Neural crest cell (in vitro differentiated cells): ENCODE results near the gene AGBL1. TPM values are rescaled to one million over a fixed set of nuclear protein-coding genes. Genes with fewer than 3 reads are reported as not detected.

Source experiments
- DNase-seq: peaks from one replicate; pipeline ENCODE4 v3.0.0; 2021; ENCODE audit warnings: low read depth, mixed read lengths, low spot score
- H3K27ac Mint-ChIP-seq: one replicate; pipeline ENCODE4 v1.8.0; 2021; ENCODE audit warnings: mild to moderate bottlenecking, mixed read lengths; ENCODE audit not compliant: unreplicated experiment
- H3K27me3 Mint-ChIP-seq: 2 replicates; pipeline ENCODE4 v1.8.0; 2021; ENCODE audit warnings: low read depth, mild to moderate bottlenecking, mixed read lengths
- H3K36me3 Mint-ChIP-seq: 2 replicates; pipeline ENCODE4 v1.8.0; 2021; ENCODE audit warnings: low read depth, mild to moderate bottlenecking, mixed read lengths
- H3K4me1 Mint-ChIP-seq: 2 replicates; pipeline ENCODE4 v1.8.0; 2021; ENCODE audit warnings: mixed read lengths
- H3K4me3 Mint-ChIP-seq: one replicate; pipeline ENCODE4 v1.8.0; 2021; ENCODE audit warnings: mild to moderate bottlenecking, mixed read lengths
- H3K9me3 Mint-ChIP-seq: 2 replicates; pipeline ENCODE4 v1.8.0; 2021; ENCODE audit warnings: mixed read lengths
- CTCF ChIP-seq: fragments of 200-600 bp; sonication (generic); conservative IDR thresholded peaks from 2 replicates; pipeline ENCODE4 v1.5.0; 2021; ENCODE audit warnings: antibody characterized with exemption, mild to moderate bottlenecking
- total RNA-seq: library from RNA; stranded (reverse); gene quantifications from 2 replicates; pipeline ENCODE4 v1.2.1, GENCODE V29; 2021

AGBL1 gene
- total RNA-seq, 1 donor from 2014 or later: 0.05 TPM

GRCh38 chr15:86588413-86588812 lies 508.7 kb downstream of the AGBL1 start:
- no peak for TF ChIP-seq CTCF
- no peak overlapping the region for H3K4me3 Mint-ChIP-seq
- no peaks in the 10 kb centered on the region for H3K36me3 Mint-ChIP-seq
- no peak overlapping the region for H3K27ac Mint-ChIP-seq
- no peaks in the 10 kb centered on the region for H3K27me3 Mint-ChIP-seq
- peaks cover 2% of the 10 kb centered on the region for H3K9me3 Mint-ChIP-seq
- H3K4me1 Mint-ChIP-seq: no peaks in the 10 kb centered on the region
- DNase-seq: no peak

- Mint-ChIP-seq H3K9me3 (peaks cover 4% of the 10 kb centered on the region), H3K27ac (no peak overlapping the region), H3K27me3 (no peaks in the 10 kb centered on the region), H3K4me3 (no peak overlapping the region), H3K36me3 (no peaks in the 10 kb centered on the region), H3K4me1 (no peaks in the 10 kb centered on the region)
- DNase-seq: no peak
- TF ChIP-seq CTCF: no peak
Observed at GRCh38 chr15:86590461-86590860, 510.8 kb downstream of the AGBL1 start.

- Mint-ChIP-seq H3K4me3 (no peak overlapping the region), H3K36me3 (no peaks in the 10 kb centered on the region), H3K9me3 (peaks cover 7% of the 10 kb centered on the region), H3K4me1 (no peaks in the 10 kb centered on the region), H3K27ac (no peak overlapping the region), H3K27me3 (no peaks in the 10 kb centered on the region)
- TF ChIP-seq CTCF: no peak
- no peak for DNase-seq
Observed at GRCh38 chr15:86591158-86591557, 511.5 kb downstream of the AGBL1 start.

GRCh38 chr15:86591994-86592735 lies 512.5 kb downstream of the AGBL1 start:
- DNase-seq: no peak
- TF ChIP-seq CTCF: no peak
- no peaks in the 10 kb centered on the region for H3K27me3 Mint-ChIP-seq
- H3K4me1 Mint-ChIP-seq: no peaks in the 10 kb centered on the region
- no peaks in the 10 kb centered on the region for H3K36me3 Mint-ChIP-seq
- H3K9me3 Mint-ChIP-seq: peaks cover 11% of the 10 kb centered on the region
- no peak overlapping the region for H3K27ac Mint-ChIP-seq
- no peak overlapping the region for H3K4me3 Mint-ChIP-seq

- H3K4me1 Mint-ChIP-seq: no peaks in the 10 kb centered on the region
- no peaks in the 10 kb centered on the region for H3K36me3 Mint-ChIP-seq
- H3K4me3 Mint-ChIP-seq: no peak overlapping the region
- no peak overlapping the region for H3K27ac Mint-ChIP-seq
- no peak for TF ChIP-seq CTCF
- no peak for DNase-seq
- peaks cover 11% of the 10 kb centered on the region for H3K9me3 Mint-ChIP-seq
- H3K27me3 Mint-ChIP-seq: peaks cover 2% of the 10 kb centered on the region
Observed at GRCh38 chr15:86595741-86596140, 516.1 kb downstream of the AGBL1 start.
